ENCODE data around the gene MAPK1. TPM values are rescaled to one million over a fixed set of nuclear protein-coding genes. Genes with fewer than 3 reads are reported as not detected.

The MAPK1 gene
- total RNA-seq, 4 donors from 2014 or later, result 29.4 to 47.3 (median 33.1) TPM

- no peak for TF ChIP-seq CTCF (IDR thresholded peaks at IDR 0.05; ENCODE audit: low read depth)
Measured at GRCh38 chr22:21840236-21840823, 27.1 kb downstream of the MAPK1 start.

- TF ChIP-seq CTCF (IDR thresholded peaks at IDR 0.05; ENCODE audit: low read depth), result no peak
Measured at GRCh38 chr22:21839765-21840140, 27.7 kb downstream of the MAPK1 start.

- TF ChIP-seq CTCF (IDR thresholded peaks at IDR 0.05; ENCODE audit: low read depth), result no peak
Measured at GRCh38 chr22:21837248-21837979, 30.0 kb downstream of the MAPK1 start.

GRCh38 chr22:21835378-21835777, 32.1 kb downstream of the MAPK1 start:
- no peak for TF ChIP-seq CTCF (IDR thresholded peaks at IDR 0.05; ENCODE audit: low read depth)

- no peak for TF ChIP-seq CTCF (IDR thresholded peaks at IDR 0.05; ENCODE audit: low read depth)
Measured at GRCh38 chr22:21834869-21835268, 32.6 kb downstream of the MAPK1 start.

GRCh38 chr22:21832291-21833290, 34.9 kb downstream of the MAPK1 start:
- no peak for TF ChIP-seq CTCF (IDR thresholded peaks at IDR 0.05; ENCODE audit: low read depth)

- TF ChIP-seq CTCF (IDR thresholded peaks at IDR 0.05; ENCODE audit: low read depth), result no peak
Measured at GRCh38 chr22:21829523-21829922, 37.9 kb downstream of the MAPK1 start.

Data from subcutaneous adipose tissue (tissue), 4 donors.